ENCODE data around the gene DUOXA2.
"Not testable (repeated sequence)": the region's sequence is repeated elsewhere in the genome, so short reads cannot be mapped to it uniquely, and the experiment has no call there.

The DUOXA2 gene

DNA sequence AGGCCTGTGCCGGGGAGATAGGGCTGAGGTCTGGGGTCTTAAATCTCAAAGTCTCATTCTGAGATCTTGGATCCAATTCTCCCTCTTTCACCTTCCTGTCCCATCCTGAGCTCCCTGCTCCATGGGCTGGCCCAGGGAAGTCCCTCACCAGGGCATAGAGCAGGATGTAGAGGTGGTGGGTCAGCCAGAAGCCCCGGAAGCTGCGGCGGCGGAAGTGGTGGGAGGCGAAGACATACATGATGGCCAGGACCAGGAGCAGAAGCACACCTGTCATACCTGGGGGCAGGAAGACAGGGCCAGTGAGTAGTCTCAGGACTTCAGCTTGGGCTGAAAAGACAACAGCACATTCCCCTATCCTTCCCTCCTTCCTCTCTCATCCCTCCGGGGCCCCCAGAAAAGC is 16.7 kb upstream of the DUOXA2 start:
- DNase-seq = no peak

- DNase-seq = no peak
These were observed 14.5 kb upstream of the DUOXA2 start for GRCh38 chr15:45099549-45100165.

DNA sequence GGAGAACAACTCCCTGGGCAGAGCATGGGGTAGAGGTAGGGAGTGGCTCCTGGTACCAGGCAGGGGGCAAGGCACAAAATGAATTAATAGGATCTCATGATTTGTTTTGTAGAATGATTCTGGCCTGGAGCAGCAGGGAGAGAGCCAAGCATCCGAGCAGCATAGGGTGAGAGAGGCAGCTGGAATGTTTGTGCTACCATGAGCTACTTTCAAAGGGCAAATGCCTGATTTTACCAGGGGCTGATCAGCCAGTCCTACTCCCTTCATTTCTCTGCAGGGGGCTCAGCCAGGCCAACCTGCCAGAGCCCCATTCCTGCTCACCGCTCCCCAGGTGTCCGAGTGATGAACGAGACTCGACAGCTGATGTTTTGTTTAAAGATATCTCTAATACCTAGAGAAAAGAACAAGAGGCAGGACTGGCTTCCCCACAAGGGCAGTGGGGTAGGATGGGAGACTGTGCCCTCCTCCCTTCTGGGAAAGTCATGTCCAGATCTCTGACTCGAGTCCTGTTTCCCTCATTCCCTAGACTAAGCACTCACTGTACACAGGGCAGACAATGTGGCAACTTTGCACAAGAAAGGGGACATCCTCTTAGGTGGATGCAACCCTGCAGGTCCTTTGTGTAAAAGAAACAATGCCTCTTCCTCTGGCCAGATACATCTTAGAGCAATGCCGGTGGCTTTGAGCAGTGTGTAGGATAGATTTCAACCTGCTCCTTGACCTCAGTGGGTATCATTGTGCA is 13.1 kb upstream of the DUOXA2 start:
- DNase-seq = no peak

GRCh38 chr15:45101749-45102148 is 12.4 kb upstream of the DUOXA2 start:
- no peak for DNase-seq

GRCh38 chr15:45102226-45102625 is 11.9 kb upstream of the DUOXA2 start:
- DNase-seq = no peak

DNA sequence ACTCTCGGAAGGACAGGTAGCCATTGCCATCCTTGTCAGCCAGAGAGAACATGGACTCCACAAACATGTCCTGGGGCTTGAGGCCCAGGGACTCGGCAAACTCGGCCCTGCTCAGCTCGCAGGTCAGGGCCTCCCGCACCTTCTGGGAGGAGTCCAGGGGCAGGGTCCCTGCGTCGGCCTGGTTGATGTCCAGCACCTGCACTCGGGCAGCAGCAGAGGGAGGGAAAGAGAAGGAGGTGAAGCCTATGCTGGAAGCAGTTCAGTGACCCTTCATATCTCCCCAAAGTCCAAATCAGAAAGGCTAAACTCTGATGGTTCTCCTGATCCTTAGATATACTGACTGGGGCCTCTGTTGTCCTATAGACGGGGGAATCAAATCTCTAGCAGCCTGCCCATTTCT is 10.0 kb upstream of the DUOXA2 start:
- not testable (repeated sequence) for DNase-seq

- no peak for DNase-seq
These were observed 8.5 kb upstream of the DUOXA2 start for GRCh38 chr15:45105586-45105985.

DNA sequence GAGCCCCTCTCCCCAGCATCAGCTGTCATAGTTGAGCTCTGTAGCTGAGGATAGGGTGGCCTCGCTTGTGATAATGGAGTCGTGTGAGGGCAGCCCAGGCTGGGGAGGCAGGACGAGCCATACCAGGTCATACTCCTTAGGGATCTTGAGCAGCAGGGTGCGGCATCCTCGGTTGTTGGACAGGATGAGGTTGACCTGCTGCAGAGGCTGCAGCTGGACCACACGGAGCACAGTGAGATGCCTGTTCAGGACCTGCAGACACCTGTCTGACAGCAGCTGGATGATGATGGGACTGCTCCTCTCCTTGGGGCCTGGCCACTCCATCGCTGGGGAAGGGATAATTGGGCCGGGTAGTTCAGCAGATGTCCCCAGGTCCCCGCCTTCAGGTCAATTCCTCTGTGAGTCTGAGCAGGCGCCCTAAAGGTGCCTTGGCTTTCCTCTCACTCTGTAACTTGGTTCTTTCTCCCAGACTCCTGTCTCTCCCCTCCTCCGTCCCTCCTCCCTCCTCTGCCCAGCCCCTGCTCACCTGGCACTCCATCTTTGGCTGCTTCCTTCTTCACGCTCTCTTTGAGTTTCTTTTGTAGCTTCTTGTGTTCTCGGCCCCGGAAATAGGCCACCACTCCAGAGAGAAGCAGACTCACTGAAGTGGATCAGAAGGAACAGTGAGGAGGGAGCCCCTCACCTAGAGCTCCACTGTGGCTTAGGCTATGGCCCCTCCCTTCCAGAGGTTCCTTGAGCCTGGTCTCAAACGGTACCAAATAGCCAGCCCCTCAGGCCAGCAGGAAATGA is 7.9 kb upstream of the DUOXA2 start:
- no peak for DNase-seq

- DNase-seq = no peak
These were observed 6.0 kb upstream of the DUOXA2 start for GRCh38 chr15:45107941-45108630.

GRCh38 chr15:45110256-45110820 is 3.8 kb upstream of the DUOXA2 start:
- DNase-seq = no peak

GRCh38 chr15:45111390-45112142 is 2.6 kb upstream of the DUOXA2 start:
- no peak for DNase-seq

GRCh38 chr15:45112143-45112590 is 2.0 kb upstream of the DUOXA2 start:
- DNase-seq = peak; percentile 66

DNA sequence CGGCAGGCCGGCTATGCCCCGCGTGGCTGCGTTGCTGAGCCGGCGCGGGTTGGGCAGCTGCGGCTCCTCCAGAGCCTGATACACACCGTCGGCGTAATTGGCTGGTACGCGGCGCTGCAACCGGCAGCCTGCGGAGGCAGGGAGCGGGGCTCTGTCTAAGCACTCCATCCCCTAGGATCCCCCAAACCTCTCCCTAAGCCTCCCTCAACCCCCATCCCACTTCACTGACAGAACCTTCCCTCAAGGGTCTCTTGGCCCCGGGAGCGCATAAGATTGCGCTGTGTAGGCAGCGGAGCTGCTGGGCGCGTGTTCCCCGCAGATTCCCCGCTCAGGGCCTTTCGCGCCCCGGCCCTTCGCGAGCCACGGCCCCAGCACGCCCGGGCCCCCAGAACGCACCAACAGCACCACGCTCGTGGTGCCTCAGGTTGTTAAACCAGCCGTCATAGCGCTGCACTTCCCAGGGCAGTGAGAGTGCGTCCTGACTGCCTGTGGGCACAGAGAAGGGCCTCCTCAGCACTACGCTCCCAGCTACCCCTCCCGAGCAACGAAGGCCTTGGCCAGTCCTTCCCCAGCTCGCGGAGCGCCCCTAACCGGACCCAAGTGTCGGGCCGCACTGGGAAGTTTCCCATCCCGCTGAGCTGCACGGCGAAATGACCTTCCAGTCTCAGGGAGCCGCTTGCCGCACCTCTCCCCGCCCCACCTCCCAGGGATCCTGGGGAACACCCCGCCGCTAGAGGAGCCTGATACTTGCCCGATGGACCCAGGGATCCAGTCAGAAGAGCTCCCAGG is 1.3 kb upstream of the DUOXA2 start:
- DNase-seq = peak; percentile 55

DNA sequence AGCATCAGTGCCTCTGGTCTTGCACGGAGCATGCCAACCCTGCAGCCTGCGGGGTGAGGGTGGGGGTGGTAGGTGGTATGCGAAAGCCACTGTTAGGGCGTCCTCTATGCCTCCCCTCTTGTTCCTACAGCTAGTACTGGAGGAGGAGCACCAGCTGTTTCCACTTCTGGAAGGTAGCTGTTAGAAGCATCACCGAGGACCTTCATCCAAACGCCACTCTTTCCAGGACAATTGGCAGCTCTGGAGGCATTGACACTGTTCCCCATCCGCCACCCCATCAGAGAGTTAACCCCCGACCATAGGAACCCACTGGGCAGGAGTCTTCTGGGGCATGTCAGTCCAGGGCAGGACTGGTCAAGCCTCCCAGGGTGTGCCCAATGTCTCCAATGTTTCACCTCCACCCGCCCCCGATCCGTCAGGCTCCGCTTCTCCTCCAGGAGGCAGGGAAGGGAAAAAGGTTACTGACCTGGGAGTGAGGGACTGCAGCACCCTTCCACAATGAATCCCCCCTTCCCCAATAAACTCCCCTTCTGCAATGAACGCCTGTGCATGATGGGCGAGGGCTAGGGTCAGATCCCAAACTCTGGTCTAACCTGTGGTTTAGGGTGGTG is 641 bp upstream of the DUOXA2 start:
- no peak for DNase-seq

DNA sequence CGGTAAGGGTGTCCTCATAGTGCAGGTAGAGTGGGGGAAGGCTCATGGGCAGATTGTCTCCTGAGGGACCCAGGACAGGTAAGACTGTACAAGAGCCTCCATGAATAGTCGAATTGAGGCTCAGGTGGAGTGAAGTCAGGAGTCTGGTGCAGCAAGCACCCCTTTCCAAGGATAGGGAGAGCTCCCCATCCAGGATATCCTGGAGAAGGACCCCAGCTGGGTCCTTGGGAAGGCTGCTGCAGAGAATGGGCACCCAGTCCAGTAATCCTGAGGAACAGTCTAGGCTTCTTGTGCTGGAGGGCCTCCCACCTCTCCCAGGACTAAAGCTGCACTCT is 592 bp downstream of the DUOXA2 start:
- no peak for DNase-seq

GRCh38 chr15:45115312-45115820 is 1.2 kb downstream of the DUOXA2 start:
- no peak for DNase-seq

- DNase-seq = no peak
These were observed 1.9 kb downstream of the DUOXA2 start for GRCh38 chr15:45116006-45116481.

GRCh38 chr15:45116482-45117307 is 2.6 kb downstream of the DUOXA2 start:
- peak; percentile 60 for DNase-seq

DNA sequence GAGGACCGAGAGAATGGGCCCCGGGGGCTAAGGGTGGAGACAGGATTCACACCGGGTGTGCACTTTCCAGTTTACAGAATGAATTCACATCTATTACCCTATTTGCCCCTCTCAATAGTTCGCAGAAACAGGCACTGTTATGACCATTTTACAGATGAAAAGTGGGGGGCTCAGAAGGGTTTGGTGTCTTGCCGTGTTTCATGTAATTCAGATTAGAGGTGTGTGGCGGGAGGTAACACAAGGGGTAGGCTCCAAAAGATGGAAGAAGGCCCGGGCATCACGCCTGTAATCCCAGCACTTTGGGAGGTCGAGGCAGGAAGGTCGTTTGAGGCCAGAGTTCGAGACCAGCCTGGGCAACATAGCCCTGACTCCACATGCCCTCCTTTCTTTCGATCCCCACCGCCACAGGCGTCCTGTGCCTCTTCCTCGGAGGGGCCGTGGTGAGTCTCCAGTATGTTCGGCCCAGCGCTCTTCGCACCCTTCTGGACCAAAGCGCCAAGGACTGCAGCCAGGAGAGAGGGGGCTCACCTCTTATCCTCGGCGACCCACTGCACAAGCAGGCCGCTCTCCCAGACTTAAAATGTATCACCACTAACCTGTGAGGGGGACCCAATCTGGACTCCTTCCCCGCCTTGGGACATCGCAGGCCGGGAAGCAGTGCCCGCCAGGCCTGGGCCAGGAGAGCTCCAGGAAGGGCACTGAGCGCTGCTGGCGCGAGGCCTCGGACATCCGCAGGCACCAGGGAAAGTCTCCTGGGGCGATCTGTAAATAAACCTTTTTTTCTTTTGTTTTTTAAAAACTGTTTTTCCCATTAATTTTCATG is 3.4 kb downstream of the DUOXA2 start:
- no peak for DNase-seq
